Endothelial cell of umbilical vein (primary cell): ENCODE results near the gene PIK3C2G. TPM values are rescaled to one million over a fixed set of nuclear protein-coding genes. Genes with fewer than 3 reads are reported as not detected.

ENCODE experiments used
- BruUV-seq: library from RNA; stranded (reverse); fragments of 400-500 nt; replicated peaks from 2 replicates; lab custom pipeline; 2021; lab: Mats Ljungman, UMichigan
- CTCF ChIA-PET: fragments of 300-600, 350-600 bp; sonication (Branson Sonifier 250); formaldehyde crosslinking; loops from one replicate; lab custom pipeline; 2021; ENCODE audit warnings: antibody characterized with exemption, inconsistent platforms; lab: Charles Lee
- POLR2A ChIA-PET: fragments of 300-600, 350-600 bp; sonication (Branson Sonifier 250); formaldehyde crosslinking; loops from one replicate; lab custom pipeline; 2021; ENCODE audit warnings: antibody characterized with exemption, inconsistent platforms; lab: Charles Lee
- DNase-seq: peaks from one replicate; pipeline ENCODE4 v3.0.0-alpha.2; 2011; ENCODE audit warnings: low read depth, low spot score
- FAIRE-seq: peaks from 2 replicates; lab custom pipeline; 2011; peaks lifted over from hg19 to GRCh38; lab: Jason Lieb, UNC
- H2AFZ ChIP-seq: 2 replicates; pipeline ENCODE4 v1.6.0; 2012; ENCODE audit warnings: low read depth, low read length, control low read depth, inconsistent platforms
- H3K27ac ChIP-seq: 2 replicates; pipeline ENCODE4 v1.5.1; 2011; ENCODE audit warnings: low read depth, mild to moderate bottlenecking, control low read depth, low read length, moderate library complexity; ENCODE audit not compliant: insufficient read depth
- H3K27me3 ChIP-seq, 2 experiments: 2 replicates each; pipeline versions ENCODE4 v1.6.0 to v1.6.1; 2011; ENCODE audit warnings: low read length in 2 of 2, mixed read lengths in 1 of 2; ENCODE audit not compliant: control insufficient read depth in 2 of 2, insufficient read depth in 2 of 2
- H3K36me3 ChIP-seq, 2 experiments: 2 replicates in 1 of 2; 3 replicates in 1 of 2; pipeline ENCODE4 v1.5.1; 2011; ENCODE audit warnings: low read length in 2 of 2, mild to moderate bottlenecking in 1 of 2, moderate library complexity in 1 of 2; ENCODE audit not compliant: control insufficient read depth in 2 of 2, insufficient read depth in 2 of 2; ENCODE audit errors: extremely low read depth in 1 of 2
- H3K4me1 ChIP-seq: 3 replicates; pipeline ENCODE4 v1.5.1; 2011; ENCODE audit warnings: mild to moderate bottlenecking, low read length; ENCODE audit not compliant: control insufficient read depth, insufficient read depth; ENCODE audit errors: extremely low read depth
- H3K4me2 ChIP-seq: 2 replicates; pipeline ENCODE4 v1.6.1; 2011; ENCODE audit warnings: low read length, control low read depth, mixed read lengths; ENCODE audit not compliant: insufficient read depth
- H3K4me3 ChIP-seq, 3 experiments: fragments of 200-600 bp in 1 of 3; sonication (generic), shearing (Covaris generic) in 1 of 3; replicated peaks in 1 of 3; 2 replicates each; pipeline ENCODE4 v1.5.1; 2011 to 2016; ENCODE audit warnings: control low read depth in 3 of 3, low read length in 3 of 3, mild to moderate bottlenecking in 2 of 3, inconsistent platforms in 1 of 3, low read depth in 1 of 3, moderate library complexity in 1 of 3; ENCODE audit not compliant: insufficient read depth in 1 of 3
- H3K79me2 ChIP-seq: 2 replicates; pipeline ENCODE4 v1.6.0; 2012; ENCODE audit warnings: low read length, inconsistent platforms; ENCODE audit not compliant: control insufficient read depth, insufficient read depth
- H3K9ac ChIP-seq: replicated peaks from 2 replicates; pipeline ENCODE3; 2011; ENCODE audit warnings: low read length, control low read depth; ENCODE audit not compliant: insufficient read depth; ENCODE audit errors: extremely low read depth
- H3K9me1 ChIP-seq: replicated peaks from 3 replicates; pipeline ENCODE4 v1.6.0; 2011; ENCODE audit warnings: mild to moderate bottlenecking, low read length; ENCODE audit not compliant: control insufficient read depth, insufficient read depth; ENCODE audit errors: extremely low read depth
- H3K9me3 ChIP-seq: replicated peaks from 2 replicates; pipeline ENCODE4 v1.5.1; 2012; ENCODE audit warnings: low read length, inconsistent platforms; ENCODE audit not compliant: control insufficient read depth, insufficient read depth
- H4K20me1 ChIP-seq: replicated peaks from 2 replicates; pipeline ENCODE3; 2011; ENCODE audit warnings: mild to moderate bottlenecking, low read length; ENCODE audit not compliant: control insufficient read depth, insufficient read depth; ENCODE audit errors: extremely low read depth
- EZH2 ChIP-seq: IDR thresholded peaks from 2 replicates; pipeline ENCODE4 v1.6.1; 2012; ENCODE audit warnings: borderline replicate concordance, low read depth, mild to moderate bottlenecking, moderate library complexity, low read length, inconsistent platforms; ENCODE audit not compliant: severe bottlenecking
- FOS ChIP-seq: IDR thresholded peaks from 2 replicates; pipeline ENCODE4 v1.6.1; 2011; ENCODE audit warnings: mild to moderate bottlenecking, low read length, moderate library complexity, borderline replicate concordance; ENCODE audit not compliant: insufficient read depth
- GATA2 ChIP-seq: IDR thresholded peaks from 2 replicates; pipeline ENCODE4 v1.7.0; 2011; ENCODE audit warnings: low read depth, mild to moderate bottlenecking, moderate library complexity, mixed read lengths, low read length; ENCODE audit not compliant: insufficient read length, insufficient read depth
- JUN ChIP-seq: IDR thresholded peaks from 2 replicates; pipeline ENCODE4 v1.6.1; 2011; ENCODE audit warnings: borderline replicate concordance, low read depth; ENCODE audit not compliant: insufficient read length, insufficient read depth
- MAX ChIP-seq: IDR thresholded peaks from 2 replicates; pipeline ENCODE4 v1.6.1; 2011; ENCODE audit not compliant: insufficient read depth, insufficient read length
- MYC ChIP-seq: IDR thresholded peaks from one replicate; pipeline ENCODE4 v1.6.1; 2011; ENCODE audit warnings: mild to moderate bottlenecking, low read depth, low read length
- POLR2A ChIP-seq: IDR thresholded peaks from 2 replicates; pipeline ENCODE4 v1.6.1; 2012; ENCODE audit warnings: low read depth, mild to moderate bottlenecking, control low read depth, low read length
- POLR2AphosphoS5 ChIP-seq: IDR thresholded peaks from 2 replicates; pipeline ENCODE4 v1.6.1; 2012; ENCODE audit warnings: low read depth, mild to moderate bottlenecking, control low read depth, low read length, moderate library complexity; ENCODE audit not compliant: insufficient read depth
- dilution Hi-C: fragments of 300-500 bp; cut with MboI; formaldehyde crosslinking; loops from one replicate; pipeline ENCODE4 v1.15.0; 2019; ENCODE audit warnings: low sequenced_read_pairs; ENCODE audit not compliant: extremely low pct_ligation_motif_present
- intact Hi-C: fragments of 100-400 bp; cut with micrococcal nuclease; formaldehyde crosslinking; loops from one replicate; pipeline ENCODE4 v1.10.0; 2022
- polyA plus RNA-seq, 4 experiments: library from polyadenylated mRNA; depleted of rRNA in 3 of 4; stranded (reverse) in 3 of 4; unstranded in 1 of 4; fragments of >200 nt; gene quantifications; 2 replicates each; pipeline versions ENCODE4 v1.2.1 to v1.2.3, GENCODE V29; 2011 to 2012; ENCODE audit warnings: missing spikeins in 1 of 4
- total RNA-seq: library from RNA; stranded (reverse); gene quantifications from 2 replicates; pipeline ENCODE4 v1.2.3, GENCODE V29; 2021
- TF ChIP-seq, protein P1 (sequence below), 2 donors: IDR thresholded peaks; 1 replicate in 1 of 2; 2 replicates in 1 of 2; pipeline ENCODE4 v1.5.1; 2011; ENCODE audit warnings: low read length in 2 of 2, mild to moderate bottlenecking in 2 of 2, moderate library complexity in 2 of 2, control low read depth in 1 of 2, inconsistent platforms in 1 of 2, low read depth in 1 of 2; ENCODE audit not compliant: insufficient read depth in 1 of 2; ENCODE audit errors: extremely low read depth in 1 of 2

The PIK3C2G gene
- total and polyA plus RNA-seq, 2 donors (not counting 3 experiments of a cell fraction or from before 2014, with no cell fraction given): not detected

- Histone ChIP-seq H2AFZ (no peak overlapping the region), H3K4me3 (no peak overlapping the region), H3K9me3 (no peaks in the 10 kb centered on the region), H3K9ac (no peak overlapping the region), H3K79me2 (no peaks in the 10 kb centered on the region), H3K36me3 (no peaks in the 10 kb centered on the region), H3K4me2 (no peak overlapping the region), H3K27ac (no peak overlapping the region), H3K27me3 (no peaks in the 10 kb centered on the region), H4K20me1 (no peaks in the 10 kb centered on the region), H3K4me1 (no peaks in the 10 kb centered on the region), H3K9me1 (no peaks in the 10 kb centered on the region)
- FAIRE-seq (no peak), DNase-seq (no peak)
- POLR2A ChIA-PET: no interaction called here
- dilution Hi-C loops (no loop called here), intact Hi-C loops (no loop called here)
- CTCF ChIA-PET: no interaction called here
- no TSS peak for BruUV-seq
- no peak for TF ChIP-seq EZH2
- TF ChIP-seq, protein P1, sequence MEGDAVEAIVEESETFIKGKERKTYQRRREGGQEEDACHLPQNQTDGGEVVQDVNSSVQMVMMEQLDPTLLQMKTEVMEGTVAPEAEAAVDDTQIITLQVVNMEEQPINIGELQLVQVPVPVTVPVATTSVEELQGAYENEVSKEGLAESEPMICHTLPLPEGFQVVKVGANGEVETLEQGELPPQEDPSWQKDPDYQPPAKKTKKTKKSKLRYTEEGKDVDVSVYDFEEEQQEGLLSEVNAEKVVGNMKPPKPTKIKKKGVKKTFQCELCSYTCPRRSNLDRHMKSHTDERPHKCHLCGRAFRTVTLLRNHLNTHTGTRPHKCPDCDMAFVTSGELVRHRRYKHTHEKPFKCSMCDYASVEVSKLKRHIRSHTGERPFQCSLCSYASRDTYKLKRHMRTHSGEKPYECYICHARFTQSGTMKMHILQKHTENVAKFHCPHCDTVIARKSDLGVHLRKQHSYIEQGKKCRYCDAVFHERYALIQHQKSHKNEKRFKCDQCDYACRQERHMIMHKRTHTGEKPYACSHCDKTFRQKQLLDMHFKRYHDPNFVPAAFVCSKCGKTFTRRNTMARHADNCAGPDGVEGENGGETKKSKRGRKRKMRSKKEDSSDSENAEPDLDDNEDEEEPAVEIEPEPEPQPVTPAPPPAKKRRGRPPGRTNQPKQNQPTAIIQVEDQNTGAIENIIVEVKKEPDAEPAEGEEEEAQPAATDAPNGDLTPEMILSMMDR (IDR thresholded peaks at IDR 0.05; ENCODE audit: extremely low read depth in 1 of 2, insufficient read depth in 1 of 2, low read depth in 1 of 2, low read length in 2 of 2): no peak
- TF ChIP-seq JUN: no peak
- no peak for TF ChIP-seq GATA2
- TF ChIP-seq FOS: no peak
- no peak for TF ChIP-seq POLR2A
- TF ChIP-seq POLR2AphosphoS5: no peak
- TF ChIP-seq MAX: no peak
- no peak for TF ChIP-seq MYC
Observed at GRCh38 chr12:18567787-18568186, 306.5 kb downstream of the PIK3C2G start.
